ENCODE results near the gene PIM2. TPM values are rescaled to one million over a fixed set of nuclear protein-coding genes. Genes with fewer than 3 reads are reported as not detected.

The PIM2 gene
- total RNA-seq, 1 donor from 2014 or later, result 20.6 TPM

DNA sequence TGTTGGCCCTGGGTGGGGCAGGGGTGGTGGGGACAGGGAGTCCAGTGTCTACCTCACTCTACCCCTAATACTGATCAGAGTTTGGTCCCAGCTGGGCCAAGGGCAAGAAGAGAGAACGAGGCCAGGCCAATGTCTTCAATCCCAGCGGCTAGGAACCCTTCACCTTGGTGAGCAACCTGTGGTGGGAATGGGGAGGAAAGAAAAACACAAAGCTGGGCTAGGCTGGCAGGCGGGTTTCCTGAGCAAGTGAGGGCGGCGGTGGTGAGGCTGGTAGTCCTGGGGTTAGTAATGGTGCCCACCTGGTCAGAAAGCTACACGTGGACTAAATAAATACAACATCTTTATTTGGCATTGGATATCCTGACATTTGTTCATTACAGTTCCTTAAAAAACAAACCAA is 15.5 kb downstream of the PIM2 start:
- H3K27ac ChIP-seq, result no peak overlapping the region
- DNase-seq (no peak), ATAC-seq (no peak)
- no peaks in the 10 kb centered on the region for H3K27me3 ChIP-seq (ENCODE audit: low read depth)
- TF ChIP-seq, protein P1, sequence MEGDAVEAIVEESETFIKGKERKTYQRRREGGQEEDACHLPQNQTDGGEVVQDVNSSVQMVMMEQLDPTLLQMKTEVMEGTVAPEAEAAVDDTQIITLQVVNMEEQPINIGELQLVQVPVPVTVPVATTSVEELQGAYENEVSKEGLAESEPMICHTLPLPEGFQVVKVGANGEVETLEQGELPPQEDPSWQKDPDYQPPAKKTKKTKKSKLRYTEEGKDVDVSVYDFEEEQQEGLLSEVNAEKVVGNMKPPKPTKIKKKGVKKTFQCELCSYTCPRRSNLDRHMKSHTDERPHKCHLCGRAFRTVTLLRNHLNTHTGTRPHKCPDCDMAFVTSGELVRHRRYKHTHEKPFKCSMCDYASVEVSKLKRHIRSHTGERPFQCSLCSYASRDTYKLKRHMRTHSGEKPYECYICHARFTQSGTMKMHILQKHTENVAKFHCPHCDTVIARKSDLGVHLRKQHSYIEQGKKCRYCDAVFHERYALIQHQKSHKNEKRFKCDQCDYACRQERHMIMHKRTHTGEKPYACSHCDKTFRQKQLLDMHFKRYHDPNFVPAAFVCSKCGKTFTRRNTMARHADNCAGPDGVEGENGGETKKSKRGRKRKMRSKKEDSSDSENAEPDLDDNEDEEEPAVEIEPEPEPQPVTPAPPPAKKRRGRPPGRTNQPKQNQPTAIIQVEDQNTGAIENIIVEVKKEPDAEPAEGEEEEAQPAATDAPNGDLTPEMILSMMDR (IDR thresholded peaks at IDR 0.05), result no peak
- H3K4me1 ChIP-seq, result no peaks in the 10 kb centered on the region
- no peak overlapping the region for H3K4me3 ChIP-seq
- intact Hi-C loops (cut with DNase I), result no loop called here
- H3K9me3 ChIP-seq, result no peaks in the 10 kb centered on the region
- H3K36me3 ChIP-seq, result peaks cover 53% of the 10 kb centered on the region

DNA sequence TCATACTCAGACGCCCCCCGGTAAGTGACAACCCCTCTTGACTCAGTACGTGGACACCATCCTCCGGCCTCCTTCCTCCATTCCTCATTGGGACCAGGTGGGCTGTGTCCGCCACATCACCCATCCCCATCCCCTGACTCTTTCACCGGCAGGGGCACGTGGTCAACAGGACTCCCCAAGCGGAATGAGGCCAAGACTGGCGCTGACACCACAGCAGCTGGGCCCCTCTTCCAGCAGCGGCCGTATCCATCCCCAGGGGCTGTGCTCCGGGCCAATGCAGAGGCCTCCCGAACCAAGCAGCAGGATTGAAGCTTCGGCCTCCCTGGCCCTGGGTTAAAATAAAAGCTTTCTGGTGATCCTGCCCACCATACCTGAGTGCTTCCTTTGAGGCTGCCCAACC is 16.0 kb downstream of the PIM2 start:
- no peaks in the 10 kb centered on the region for H3K9me3 ChIP-seq
- H3K4me3 ChIP-seq, result no peak overlapping the region
- intact Hi-C loops (cut with DNase I), result no loop called here
- TF ChIP-seq, protein P1 (IDR thresholded peaks at IDR 0.05), result no peak
- H3K27ac ChIP-seq, result no peak overlapping the region
- DNase-seq (no peak), ATAC-seq (no peak)
- peaks cover 53% of the 10 kb centered on the region for H3K36me3 ChIP-seq
- no peaks in the 10 kb centered on the region for H3K4me1 ChIP-seq
- no peaks in the 10 kb centered on the region for H3K27me3 ChIP-seq (ENCODE audit: low read depth)

GRCh38 chrX:48902135-48902534 is 16.7 kb downstream of the PIM2 start:
- no peaks in the 10 kb centered on the region for H3K27me3 ChIP-seq (ENCODE audit: low read depth)
- H3K27ac ChIP-seq, result no peak overlapping the region
- no peaks in the 10 kb centered on the region for H3K9me3 ChIP-seq
- H3K36me3 ChIP-seq, result peaks cover 53% of the 10 kb centered on the region
- DNase-seq, result no peak
- TF ChIP-seq, protein P1 (IDR thresholded peaks at IDR 0.05), result no peak
- intact Hi-C loops (cut with DNase I), result no loop called here
- H3K4me3 ChIP-seq, result no peak overlapping the region
- H3K4me1 ChIP-seq, result no peaks in the 10 kb centered on the region
- no peak for ATAC-seq

DNA sequence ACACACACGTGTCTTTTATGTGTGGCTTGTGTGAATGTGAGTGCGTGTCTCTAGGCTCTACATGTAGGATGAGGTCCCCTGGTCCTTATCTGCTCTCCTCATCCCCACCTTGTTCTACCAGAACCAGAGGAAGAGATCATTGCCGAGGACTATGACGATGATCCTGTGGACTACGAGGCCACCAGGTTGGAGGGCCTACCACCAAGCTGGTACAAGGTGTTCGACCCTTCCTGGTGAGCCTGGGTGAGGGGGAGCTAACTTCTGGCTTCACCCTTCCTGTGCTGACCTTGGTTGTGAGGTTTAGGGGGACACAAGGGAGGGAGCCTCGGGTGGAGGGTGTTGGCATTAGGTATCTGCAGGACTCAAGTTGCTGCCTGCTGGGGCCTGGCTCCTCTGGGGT is 17.8 kb downstream of the PIM2 start:
- no peak overlapping the region for H3K27ac ChIP-seq
- H3K4me1 ChIP-seq, result peaks cover 6% of the 10 kb centered on the region
- DNase-seq (no peak), ATAC-seq (no peak)
- H3K9me3 ChIP-seq, result no peaks in the 10 kb centered on the region
- no peak overlapping the region for H3K4me3 ChIP-seq
- intact Hi-C loops (cut with DNase I), result no loop called here
- H3K27me3 ChIP-seq (ENCODE audit: low read depth), result no peaks in the 10 kb centered on the region
- TF ChIP-seq, protein P1 (IDR thresholded peaks at IDR 0.05), result no peak
- peaks cover 45% of the 10 kb centered on the region for H3K36me3 ChIP-seq

GRCh38 chrX:48899078-48899410 is 19.8 kb downstream of the PIM2 start:
- Histone ChIP-seq H3K27ac (no peak overlapping the region), H3K27me3 (ENCODE audit: low read depth) (no peaks in the 10 kb centered on the region), H3K36me3 (peaks cover 36% of the 10 kb centered on the region), H3K4me3 (no peak overlapping the region), H3K4me1 (peaks cover 6% of the 10 kb centered on the region), H3K9me3 (no peaks in the 10 kb centered on the region)
- intact Hi-C loops (cut with DNase I), result no loop called here
- DNase-seq (no peak), ATAC-seq (no peak)
- TF ChIP-seq, protein P1 (IDR thresholded peaks at IDR 0.05), result no peak

All from lower lobe of right lung (tissue), 2 donors.